GM12874 (cell line): ENCODE results near the gene FRYL.

Source experiments
- TF ChIP-seq, protein P1 (sequence below): IDR thresholded peaks from 2 replicates; pipeline ENCODE4 v1.5.1; 2011; ENCODE audit warnings: low read depth, mild to moderate bottlenecking, control low read depth, low read length, moderate library complexity; ENCODE audit not compliant: insufficient read depth

FRYL gene

DNA sequence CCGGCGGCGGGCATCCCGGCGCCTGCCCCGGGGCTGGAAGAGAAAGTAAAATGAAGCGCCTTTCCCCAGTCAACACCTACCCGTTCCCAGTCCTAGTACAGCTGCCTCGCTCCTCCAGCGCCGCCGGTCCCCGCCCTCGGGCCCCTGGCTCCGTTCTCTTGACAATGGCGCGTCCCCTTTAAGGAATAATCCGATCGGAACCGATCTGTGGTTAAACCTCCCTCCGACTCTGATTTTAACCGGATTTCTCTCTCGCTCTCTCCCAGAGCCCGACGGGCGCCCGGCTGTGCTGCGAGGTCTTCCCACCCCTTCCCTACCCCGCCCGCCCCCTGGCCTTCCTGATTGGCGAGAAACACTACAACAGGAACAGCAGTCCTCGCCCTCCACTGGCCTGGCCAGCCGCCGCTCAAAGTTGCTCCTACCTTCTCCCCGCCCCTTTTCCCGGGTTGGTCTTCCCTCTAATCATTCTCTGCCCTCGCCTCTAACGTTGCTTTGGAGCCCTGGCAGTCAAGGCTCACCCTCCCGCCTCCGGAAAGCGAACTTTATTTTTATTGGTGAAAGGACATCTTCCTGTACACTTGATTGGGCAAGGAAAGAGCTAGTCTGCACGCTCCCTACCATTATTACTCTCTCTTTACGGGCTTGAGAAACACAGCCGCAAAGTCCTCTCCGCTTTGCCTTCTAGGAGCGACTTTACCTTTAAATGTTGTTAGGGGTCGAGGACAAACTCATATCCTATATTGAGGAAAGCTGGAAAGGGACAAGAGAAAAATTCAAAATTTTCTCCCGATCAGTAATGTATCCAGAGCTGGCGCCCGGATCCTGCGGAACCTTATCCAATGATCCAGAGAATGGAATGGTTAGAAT lies at the start of gene FRYL:
Gene FRYL, minus strand, starts transcription at position 282 of the 867 bp plus-strand sequence. CDS start 145,869 bp downstream, outside the sequence.
- TF ChIP-seq, protein P1, sequence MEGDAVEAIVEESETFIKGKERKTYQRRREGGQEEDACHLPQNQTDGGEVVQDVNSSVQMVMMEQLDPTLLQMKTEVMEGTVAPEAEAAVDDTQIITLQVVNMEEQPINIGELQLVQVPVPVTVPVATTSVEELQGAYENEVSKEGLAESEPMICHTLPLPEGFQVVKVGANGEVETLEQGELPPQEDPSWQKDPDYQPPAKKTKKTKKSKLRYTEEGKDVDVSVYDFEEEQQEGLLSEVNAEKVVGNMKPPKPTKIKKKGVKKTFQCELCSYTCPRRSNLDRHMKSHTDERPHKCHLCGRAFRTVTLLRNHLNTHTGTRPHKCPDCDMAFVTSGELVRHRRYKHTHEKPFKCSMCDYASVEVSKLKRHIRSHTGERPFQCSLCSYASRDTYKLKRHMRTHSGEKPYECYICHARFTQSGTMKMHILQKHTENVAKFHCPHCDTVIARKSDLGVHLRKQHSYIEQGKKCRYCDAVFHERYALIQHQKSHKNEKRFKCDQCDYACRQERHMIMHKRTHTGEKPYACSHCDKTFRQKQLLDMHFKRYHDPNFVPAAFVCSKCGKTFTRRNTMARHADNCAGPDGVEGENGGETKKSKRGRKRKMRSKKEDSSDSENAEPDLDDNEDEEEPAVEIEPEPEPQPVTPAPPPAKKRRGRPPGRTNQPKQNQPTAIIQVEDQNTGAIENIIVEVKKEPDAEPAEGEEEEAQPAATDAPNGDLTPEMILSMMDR = no peak

DNA sequence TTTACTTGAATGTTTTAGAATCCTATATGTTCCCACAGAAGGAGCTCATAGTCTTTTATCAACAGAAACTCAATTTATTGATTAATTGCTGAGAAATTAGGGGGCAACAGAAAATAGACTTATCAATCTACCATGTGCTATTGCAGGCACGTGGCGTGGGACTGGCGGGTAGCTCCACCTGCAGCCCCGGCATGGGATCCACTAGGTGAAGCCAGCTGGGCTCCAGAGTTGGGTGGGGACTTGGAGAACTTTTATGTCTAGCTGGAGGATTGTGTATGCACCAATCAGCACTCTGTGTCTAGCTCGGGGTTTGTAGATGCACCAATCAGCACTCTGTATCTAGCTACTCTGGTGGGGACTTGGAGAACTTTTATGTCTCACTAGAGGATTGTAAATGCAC lies 47.5 kb upstream of the FRYL start:
- TF ChIP-seq, protein P1 = no peak

DNA sequence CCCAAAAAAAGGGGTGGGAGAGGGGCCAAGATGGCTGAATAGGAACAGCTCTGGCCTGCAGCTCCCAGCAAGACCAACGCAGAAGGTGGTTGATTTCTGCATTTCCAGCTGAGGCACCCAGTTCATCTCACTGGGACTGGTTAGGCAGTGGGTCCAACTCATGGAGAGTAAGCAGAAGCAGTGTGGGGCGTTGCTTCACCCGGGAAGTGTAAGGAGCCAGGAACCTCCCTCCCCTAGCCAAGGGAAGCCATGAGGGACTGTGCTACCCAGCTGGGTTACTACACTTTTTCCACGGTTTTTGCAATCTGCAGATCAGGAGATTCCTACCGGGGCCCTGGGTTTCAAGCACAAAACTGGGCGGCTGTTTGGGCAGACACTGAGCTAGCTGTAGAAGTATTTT lies 36.9 kb upstream of the FRYL start:
- TF ChIP-seq, protein P1 = no peak

DNA sequence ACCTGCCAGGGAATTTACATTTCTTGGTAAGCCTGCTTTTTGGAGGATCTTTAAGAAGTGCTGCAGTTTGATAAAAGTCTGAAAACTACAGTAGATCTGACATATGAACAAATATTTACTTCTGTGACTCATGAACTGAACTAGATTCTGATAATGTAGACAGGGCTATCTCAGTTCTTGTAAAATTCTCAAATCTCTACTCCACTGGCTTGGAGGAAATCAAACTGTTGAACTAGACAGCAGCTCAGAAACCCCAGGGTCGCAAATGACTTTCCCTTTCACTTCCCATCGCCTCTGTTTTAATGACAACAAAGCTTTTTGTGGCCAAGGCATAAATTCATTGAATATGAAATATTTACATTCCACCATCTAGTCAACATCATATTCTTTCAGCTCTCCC lies 35.4 kb upstream of the FRYL start:
- TF ChIP-seq, protein P1 = no peak

DNA sequence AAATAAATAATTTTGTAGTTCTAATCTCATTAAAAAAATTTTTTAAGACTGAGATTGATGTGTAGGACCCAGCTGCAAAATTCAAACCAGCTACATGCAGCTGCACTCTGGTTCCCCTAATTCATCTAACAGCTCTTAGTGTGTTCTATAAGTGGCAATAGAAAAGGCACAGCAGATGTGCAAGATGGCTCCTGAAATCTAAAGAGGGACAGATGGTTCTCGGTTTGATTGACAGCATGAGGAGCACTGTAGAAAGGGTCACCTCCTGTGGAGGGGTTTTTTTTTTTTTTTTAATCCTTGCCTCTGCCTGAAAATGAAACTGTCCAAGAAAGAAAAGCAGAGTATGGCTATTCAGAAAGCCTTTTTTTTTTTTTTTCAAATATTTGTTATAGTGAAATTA lies 33.9 kb upstream of the FRYL start:
- TF ChIP-seq, protein P1 = no peak

DNA sequence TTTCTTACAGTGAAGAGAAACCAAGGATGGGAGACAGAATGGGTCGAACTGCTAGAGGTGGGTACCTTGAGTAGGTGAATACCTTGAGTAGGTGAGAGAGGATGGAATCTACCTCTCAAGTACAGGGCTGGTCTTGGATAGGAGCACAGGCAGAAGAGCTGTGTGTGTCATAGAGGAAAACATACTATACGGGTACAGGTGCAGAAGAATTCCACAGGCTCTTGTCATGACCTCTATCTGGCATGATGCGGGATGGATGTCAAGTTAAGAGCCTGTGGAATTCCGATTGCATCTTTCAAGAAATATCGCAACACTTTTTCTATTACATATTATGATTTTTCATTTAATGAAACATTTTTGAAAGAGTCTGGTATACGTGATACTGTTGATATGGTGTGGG lies 32.8 kb upstream of the FRYL start:
- TF ChIP-seq, protein P1 = no peak

DNA sequence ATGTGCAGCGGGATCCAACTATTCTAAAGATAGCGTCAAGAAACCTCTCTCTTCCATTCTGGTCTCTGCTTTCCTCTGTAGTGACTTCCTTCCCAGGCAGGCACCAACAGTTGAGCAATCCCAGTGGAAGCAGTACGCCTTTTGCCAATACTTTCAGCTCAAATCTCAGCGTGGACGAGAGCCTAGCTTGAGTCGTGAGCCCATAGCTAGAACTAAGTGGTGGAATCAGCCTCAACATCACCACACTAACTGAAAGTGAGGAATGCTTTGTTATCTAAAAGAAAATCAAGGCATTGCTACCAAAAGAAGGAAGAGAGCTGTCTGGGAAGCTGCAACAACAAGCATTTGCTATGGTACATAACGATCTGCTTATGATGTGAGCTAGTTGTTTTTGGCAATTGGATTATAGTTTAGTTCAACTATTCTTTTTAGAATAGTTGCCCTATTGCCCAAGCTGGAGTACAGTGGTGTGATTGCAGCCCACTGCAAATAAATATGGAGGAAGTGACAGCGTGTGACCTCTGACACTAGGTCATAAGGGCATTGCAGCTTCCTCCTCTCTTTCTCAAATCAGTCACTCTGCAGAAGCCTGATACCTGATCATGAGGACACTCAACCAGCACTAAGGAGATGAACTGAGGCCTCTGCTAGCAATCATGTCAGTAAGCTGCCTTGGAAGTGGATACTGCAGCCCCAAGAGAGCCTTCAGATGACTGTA lies 24.7 kb upstream of the FRYL start:
- TF ChIP-seq, protein P1 = no peak
